ENCODE results near the gene SLC30A7.
"Not testable (repeated sequence)": the region's sequence is repeated elsewhere in the genome, so short reads cannot be mapped to it uniquely, and the experiment has no call there.

Gene SLC30A7

GRCh38 chr1:100895540-100896480, at the start of gene SLC30A7:
Gene SLC30A7, plus strand, starts transcription at chr1:100896090. Its CDS starts 173 bp downstream, at chr1:100896263.
- peak; percentile 97 for DNase-seq

- DNase-seq, result no peak
Measured at GRCh38 chr1:100847361-100848082, 48.4 kb upstream of the SLC30A7 start.

DNA sequence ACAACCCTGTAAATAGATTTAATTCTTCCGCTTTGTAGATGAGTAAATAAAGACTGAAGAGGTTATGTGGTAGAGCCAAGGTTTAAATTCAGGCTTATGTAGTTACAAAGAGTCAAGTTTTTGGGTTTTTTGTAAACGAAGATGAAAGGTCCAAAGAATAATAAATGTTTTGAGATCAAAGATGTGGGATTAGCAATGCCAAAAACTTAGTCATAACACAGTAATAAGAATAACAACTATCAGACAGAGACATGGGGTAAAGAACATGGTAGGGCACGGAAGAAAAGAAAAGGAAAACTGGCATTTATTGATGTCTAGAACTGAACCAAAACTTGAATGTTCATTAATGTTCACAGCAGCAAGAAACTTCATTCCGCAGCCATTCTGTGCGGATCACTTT, 44.2 kb upstream of the SLC30A7 start:
- DNase-seq, result no peak

DNA sequence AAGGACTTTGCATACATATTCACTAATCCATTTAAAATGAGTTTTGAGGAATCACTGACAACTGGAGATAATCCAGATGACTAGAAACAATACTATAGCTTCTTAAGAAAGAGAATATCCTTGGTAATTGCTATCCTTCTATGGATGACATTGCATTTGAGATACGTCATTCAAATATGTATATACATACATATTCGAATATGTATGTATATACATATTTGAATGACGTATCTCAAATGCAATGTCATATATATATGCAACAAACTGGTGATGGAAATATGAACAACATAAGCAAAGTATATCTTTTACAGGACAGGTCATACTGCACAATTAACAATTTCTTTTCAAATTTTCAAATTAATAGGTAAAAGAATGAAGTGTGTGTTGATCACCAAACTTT, 42.9 kb upstream of the SLC30A7 start:
- DNase-seq, result no peak

DNA sequence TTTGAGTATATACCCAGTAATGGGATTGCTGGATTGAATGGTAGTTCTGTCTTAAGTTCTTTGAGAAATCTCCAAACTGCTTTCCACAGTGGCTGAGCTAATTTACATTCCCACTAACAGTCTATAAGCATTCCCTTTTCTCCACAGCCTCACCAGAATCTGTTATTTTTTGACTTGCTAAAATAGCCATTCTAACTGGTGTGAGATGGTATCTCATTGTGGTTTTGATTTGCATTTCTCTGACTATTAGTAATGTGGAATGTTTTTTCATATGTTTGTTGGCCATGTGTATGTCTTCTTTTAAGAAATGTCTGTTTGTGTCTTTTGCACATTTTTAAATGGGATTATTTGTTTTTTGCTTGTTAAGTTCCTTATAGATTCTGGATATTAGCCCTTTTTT, 40.8 kb upstream of the SLC30A7 start:
- not testable (repeated sequence) for DNase-seq

GRCh38 chr1:100860397-100860991, 35.4 kb upstream of the SLC30A7 start:
- no peak for DNase-seq

DNA sequence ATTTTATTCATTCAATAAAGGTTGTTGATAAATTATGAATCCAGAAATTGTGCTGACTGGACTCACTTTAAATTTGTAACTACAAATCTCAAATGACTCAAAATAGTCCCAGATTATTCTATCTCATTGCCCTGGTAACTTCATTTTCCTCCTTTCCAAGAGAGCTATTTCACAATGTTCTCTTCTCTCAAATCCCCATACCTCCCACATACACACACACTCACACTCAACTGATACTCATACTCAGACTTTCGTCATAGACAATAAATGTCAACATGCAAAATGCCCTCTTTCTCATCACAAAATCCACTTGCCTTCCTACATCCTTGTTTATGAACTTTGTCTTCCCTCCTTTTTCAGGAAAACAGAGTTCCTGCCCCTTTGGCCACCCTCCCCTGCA, 34.5 kb upstream of the SLC30A7 start:
- no peak for DNase-seq

DNA sequence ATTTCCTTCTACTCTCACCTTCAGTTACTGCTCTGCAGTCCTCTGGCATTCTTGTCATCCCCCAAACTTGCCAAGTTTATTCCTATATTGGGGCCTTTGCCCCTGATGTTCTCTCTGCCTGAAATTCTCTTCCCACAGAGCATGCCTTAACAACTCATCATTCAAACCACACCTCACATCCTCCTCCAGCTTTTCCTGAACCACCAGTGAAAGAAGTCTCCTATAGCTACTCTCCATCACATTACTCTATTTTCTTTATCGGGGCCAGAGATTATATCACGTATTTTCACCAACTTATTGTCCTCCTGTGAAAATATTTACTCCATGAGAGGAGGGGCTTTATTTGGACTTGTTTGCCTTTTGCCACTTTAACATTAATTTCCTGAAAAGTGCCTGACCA, 33.3 kb upstream of the SLC30A7 start:
- no peak for DNase-seq

DNA sequence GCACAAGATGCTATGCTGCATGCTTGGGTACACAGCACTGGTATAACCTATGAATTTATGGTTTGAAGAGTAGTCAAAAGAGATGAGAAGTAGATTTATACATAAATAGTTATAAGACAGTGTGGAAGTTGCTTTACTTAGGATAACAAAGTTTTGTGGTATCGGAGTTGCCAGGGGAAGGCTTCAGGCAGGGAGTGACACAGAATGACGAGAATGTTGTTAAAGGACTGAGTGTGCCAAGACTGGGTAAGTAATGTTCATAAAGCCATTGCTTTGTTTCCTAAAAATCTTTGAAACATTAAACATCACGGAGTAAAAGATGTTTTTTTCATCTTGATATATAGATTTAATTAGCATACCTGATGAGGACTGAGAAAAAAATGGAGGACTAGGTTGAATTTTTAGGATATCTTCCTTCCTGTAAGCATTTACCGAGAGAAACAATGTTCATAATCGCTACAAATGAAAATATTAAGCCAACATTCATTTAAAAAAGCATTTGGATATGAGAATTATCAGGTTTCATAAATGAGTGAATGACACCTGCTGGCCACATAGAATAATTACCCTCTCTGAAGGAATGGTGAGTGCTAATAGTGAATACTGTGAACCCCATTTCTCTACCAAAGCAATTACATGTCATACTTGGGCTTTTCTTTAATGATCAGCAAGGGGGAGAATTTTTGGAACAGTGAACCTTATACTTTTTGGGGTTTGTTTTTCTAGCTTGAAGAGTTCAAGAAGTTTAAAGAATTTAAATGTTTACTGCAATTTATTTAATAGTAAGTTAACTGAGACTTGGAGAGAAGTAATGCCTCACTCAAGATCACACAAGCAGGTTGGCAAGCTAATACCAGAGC, 29.6 kb upstream of the SLC30A7 start:
- no peak for DNase-seq

DNA sequence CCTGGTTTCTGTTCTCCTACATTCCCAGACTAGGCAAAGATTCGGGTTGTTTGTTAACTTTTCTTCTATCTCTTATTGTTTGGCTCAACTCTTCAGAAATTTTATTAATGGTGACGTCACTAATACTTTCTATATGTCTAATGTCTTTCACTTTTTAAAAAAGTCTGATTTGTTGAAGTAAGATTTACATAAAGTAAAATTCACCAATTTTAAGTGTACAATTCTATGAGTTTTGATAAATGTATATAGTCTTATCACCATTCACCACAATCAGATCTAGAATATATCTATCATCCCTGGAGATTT, 29.0 kb upstream of the SLC30A7 start:
- no peak for DNase-seq

- no peak for DNase-seq
Measured at GRCh38 chr1:100868364-100868995, 27.4 kb upstream of the SLC30A7 start.

DNA sequence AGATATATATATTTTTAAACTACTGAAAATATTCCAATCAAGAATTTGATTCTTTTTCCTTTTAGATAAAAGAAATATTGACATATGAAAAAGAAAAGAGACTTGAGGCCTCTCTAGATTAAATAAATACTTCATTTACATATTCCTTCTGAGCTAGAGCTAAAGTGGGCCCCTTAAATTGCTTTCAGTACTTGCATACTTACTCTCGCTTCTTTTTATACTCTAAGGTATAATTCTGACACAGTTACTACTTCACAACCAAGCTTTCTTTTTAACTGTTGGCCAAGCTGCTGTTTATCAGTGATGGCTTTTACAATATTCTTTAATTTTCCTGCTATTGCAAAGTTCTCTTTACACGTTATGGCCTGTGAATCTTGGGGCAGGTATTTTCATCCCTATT, 25.9 kb upstream of the SLC30A7 start:
- no peak for DNase-seq

GRCh38 chr1:100874433-100874832, 21.5 kb upstream of the SLC30A7 start:
- DNase-seq, result no peak

DNA sequence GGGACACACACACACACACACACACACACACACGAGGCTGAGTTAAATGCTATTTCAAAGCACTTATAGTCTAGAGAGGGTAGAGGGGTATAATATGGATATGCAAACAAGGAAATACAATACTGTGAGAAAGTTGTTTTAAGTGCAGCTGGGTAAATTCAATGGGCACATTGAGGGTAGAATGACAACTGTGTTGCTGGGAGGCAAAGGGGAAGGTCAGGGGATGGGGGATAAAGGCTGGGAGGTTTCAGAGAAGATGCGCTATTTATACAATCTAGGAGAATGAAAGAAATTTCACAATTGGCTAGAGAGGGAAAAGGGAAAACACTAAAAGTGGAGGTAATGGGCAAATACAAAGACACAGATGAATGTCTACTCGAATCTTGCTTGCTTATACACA, 20.7 kb upstream of the SLC30A7 start:
- no peak for DNase-seq

- no peak for DNase-seq
Measured at GRCh38 chr1:100876291-100876690, 19.6 kb upstream of the SLC30A7 start.

- no peak for DNase-seq
Measured at GRCh38 chr1:100879422-100879821, 16.5 kb upstream of the SLC30A7 start.

- DNase-seq, result no peak
Measured at GRCh38 chr1:100881687-100882086, 14.2 kb upstream of the SLC30A7 start.

- no peak for DNase-seq
Measured at GRCh38 chr1:100882698-100883097, 13.2 kb upstream of the SLC30A7 start.

DNA sequence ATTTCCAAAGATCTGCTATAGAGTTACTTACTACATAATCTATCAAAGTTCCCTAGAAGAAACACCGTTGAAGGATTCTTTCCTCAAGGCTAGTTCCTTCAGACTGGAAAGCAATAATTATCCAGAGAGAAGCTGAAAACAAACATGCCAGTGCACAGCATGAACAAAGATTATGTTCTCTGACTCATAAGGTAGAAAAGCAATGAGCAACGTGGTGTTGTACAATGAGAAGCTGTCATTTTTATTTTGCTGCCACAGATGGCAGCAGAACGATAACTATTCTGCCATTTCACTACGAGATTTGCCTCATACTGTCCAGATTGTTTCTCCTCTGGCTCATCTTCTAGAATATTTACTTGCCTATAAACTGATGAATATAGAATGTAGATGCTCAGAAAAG, 11.9 kb upstream of the SLC30A7 start:
- no peak for DNase-seq

GRCh38 chr1:100889007-100889406, 6.9 kb upstream of the SLC30A7 start:
- DNase-seq, result not testable (repeated sequence)

GRCh38 chr1:100889869-100890482, 5.9 kb upstream of the SLC30A7 start:
- DNase-seq, result not testable (repeated sequence)

GRCh38 chr1:100891380-100891779, 4.5 kb upstream of the SLC30A7 start:
- no peak for DNase-seq

Data from activated naive CD4-positive, alpha-beta T cell treated with anti-CD3 and anti-CD28 coated beads, Interleukin-2, amount 50 U/mL, for 16 hours (primary cell).